NCI-H748 treated with DMSO at 0.1 percent for 48 hours (cell line): ENCODE data around the gene GNAT3.

Experiments used
- DNase-seq: peaks from one replicate; lab custom pipeline; 2025; lab: John Stamatoyannopoulos, UW

Gene GNAT3

DNA sequence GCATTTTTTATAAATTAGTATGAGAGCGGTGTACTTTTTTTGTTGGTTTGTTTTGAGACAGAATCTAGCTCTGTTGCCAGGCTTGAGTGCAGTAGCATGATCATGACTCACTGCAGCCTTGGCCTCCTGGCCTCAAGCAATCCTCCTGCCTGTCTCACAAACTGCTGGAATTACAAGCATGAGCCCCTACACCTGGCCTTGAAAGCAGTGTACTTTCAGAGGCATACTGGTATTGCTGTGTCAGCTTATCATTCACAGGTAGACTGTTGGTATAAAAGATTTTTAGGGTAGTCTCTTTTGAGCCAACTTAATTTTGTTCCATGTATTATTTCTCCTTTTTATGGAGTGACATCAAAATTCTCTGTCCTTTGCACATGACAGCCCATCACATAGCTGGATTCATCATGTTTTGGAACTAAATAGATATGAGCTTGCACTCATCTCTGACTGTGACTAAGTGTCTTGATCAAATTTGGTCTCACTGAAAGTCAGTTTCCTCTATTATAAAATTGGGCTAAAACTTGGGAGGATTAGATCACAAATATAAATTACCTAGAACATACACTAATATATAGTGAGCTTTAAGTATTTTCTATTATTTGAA lies 12.4 kb downstream of the GNAT3 start:
- DNase-seq = no peak

DNA sequence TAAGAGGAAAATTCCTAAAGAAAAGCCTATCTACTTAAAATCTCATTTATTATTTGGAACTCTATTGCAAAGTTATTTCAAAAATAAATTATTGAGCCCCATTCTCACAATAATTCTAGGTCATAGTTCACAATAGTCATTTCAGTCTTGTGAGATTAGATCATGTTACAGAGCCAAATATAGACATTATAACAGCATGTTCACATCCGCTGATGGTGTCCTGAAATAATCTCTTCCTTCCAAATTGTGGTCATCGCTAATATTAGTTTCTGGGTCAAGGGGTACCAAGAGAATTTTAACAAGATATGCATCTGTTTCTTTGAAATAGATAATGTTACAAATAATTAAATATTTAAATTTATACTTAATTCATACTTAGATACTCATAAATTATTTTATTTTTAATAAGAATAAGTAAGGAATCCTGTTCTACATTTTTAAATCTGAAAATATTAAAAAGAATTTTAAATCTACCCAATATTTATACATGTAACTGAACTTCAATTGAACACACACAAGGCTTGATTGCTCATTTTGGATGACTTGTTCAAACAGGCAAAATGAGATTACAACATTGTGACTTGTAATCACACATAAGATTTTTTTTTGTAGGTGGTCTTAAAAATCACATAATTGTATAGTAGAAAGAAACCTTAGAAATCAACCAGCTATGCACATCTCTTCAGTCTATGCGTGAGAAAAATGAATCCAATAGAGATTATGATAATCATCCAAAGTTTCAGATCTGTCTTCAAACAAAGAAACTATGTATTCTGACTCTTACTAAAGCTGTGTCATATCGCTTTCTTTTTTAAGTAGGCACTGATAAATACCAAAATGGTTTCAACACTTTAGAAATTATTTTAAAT lies 13.1 kb downstream of the GNAT3 start:
- DNase-seq = no peak

DNA sequence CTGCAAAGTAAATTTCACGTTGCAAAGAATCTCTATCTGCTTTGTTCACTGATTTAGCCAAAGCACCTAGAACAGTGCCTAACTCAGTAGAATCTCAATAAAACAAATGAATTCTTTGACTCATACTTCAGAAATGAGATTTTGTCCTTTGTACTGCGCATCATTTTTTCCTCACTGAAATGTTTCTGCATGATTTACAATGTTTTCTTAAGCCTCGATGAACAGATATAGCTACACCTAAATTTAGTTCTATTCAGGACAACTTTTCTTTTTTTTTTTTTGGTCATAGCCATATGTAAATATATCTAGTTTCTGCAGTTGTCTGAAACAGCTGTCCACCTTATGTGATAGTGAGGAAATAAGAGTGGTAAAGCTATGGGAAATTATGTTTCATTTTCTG lies 15.3 kb downstream of the GNAT3 start:
- no peak for DNase-seq

DNA sequence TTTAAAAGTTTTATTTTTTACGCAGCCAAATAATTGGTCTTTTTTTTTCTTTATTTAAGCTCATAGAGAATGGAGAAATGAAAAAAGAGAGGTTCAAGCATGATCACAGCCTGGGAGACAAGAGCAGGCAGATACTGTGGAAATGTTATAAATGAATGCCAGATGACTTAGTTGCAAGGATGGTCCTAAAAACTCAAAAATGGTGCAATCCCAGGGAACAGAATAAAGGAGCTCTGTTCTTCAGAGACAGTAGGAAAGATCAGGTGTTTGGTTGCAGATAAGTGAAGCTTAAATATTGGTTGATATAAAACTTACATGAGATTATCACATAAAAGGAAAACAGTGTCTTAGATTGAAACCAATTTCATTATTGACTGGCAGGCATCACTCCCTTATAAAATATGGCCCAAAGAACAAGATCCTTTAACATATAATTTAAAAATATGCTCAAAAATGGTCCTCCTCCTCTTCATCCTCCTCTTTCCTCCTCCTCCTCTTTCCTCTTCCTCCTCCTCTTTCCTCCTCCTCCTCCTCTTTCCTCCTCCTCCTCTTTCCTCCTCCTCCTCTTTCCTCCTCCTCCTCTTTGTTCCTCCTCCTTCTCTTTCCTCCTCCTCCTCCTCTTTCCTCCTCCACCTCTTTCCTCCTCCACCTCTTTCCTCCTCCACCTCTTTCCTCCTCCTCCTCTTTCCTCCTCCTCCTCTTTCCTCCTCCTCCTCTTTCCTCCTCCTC lies 18.6 kb downstream of the GNAT3 start:
- no peak for DNase-seq

DNA sequence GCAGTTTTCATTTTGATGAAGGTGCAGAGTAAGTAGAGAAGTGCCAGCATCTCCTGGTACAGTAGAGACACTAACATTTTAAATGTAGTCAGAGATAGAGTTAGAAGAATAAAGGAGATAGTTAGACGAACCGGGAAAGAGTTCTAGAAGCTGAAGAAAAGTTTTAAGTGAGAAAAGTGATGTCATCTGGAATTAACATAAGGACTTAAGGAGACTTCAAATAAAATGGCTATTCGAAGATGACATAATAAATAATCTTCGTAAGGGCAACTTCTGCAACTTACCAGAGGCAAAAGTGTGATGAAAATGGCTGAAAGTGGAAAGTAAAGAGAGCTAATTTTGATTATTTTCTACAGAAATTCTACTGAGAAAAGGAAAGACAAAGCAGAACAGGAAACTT lies 20.4 kb downstream of the GNAT3 start:
- DNase-seq = no peak

DNA sequence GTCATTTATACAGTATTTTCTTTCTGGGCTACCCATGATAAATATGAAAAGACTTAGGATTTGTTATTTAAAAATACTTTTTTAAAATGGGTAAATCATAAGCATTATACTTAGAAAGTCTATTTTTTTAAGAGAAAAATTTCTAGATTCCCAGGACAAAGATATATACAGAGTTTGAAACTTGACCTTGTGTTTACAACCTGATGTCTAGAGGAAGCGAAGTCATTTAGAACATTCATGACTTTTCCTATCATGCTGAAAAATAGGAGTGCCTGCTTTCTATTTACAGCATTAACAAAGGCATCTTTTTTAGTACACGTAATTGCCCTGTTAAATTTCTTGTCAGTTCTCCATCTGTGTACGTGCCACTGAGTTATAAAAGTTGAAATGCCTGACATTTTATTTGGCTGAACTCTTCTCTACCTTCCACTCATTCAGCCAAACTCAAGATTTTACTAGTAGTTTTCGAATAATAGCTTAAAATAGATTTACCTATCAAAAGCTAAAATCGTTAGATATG lies 23.0 kb downstream of the GNAT3 start:
- DNase-seq = no peak

DNA sequence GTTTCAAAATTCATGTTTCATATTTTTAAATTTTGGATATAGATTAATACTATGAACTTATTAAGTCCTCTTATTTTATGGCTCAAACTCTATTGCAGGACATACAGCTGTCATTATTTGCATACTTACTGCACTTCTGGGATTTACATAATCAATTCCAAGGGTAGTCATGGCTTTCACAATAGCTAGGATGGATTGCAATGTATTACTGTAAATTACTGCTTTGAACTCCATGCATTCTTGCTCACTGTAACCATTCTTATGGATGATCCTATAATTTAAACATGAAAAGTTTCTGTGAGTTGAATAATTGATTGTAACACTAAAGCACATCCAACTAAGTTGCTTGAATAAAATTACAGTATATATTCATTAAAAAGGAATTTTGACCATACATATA lies 23.5 kb downstream of the GNAT3 start:
- DNase-seq = no peak

DNA sequence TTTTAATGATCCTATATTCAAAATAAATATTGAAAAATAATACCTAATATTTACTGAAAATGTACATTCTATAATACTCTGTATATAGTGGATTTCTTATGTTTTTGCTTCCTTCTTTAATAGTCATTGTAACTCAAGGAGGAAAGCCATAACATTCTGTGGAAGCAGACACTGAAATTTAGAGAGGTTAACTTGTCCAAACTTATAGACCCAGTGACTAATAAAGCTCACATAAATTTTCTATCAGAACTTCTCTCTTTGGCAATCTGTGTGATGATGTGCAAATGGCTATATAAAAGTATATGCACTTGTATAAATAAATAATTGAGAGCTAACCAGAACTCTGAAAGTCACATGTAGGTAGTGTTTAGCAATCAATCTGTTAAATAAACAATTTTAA lies 26.1 kb downstream of the GNAT3 start:
- DNase-seq = no peak

DNA sequence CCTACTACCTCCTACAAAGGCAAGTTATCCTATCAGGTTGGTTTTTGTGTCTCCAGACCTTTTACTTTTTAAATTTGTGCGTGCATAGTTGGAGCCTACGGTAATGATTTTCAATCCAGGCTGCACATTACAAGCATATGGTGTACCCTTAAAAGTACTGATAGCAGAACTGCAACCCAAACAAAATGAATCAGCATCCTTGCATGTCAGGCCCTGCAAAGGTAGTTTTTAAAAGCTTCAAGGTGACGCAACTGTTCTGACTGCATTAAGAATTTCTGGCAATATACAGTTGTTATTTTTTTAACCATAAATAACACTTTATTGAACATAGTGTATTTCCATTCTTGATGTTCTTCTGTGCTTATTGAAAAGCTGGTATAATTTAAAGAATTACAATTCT lies 28.9 kb downstream of the GNAT3 start:
- no peak for DNase-seq

DNA sequence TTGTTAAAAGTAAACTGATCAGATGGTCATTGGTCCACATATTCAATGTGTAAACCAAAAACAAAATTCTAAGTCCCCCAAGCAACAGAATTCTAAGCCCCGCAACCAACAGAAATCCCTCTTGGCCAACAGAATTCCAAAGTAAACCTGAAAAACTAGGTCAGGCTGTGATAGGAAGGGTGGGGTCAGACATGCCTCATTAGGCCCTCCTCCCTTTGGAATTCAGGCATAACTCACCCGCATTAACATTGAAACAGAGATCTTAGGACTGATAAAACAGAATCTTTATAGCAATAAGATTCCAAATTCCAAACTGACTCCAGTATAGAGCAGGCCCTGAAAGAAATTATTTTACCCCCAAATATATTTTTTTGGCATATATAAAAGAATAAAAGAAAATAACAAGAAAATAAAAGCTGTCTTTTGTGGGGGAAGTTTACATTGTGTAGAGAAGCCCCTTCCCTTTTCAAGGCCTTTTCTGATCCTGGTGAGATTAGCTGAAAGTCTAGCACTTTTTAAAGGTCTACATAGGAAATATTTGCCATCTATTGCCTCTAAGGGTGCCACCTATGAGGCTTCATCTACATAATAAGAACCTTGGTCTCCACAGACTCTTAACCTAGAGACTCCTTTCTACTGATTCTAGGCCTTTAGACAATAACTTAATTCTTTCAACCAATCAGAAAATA lies 30.5 kb downstream of the GNAT3 start:
- no peak for DNase-seq

DNA sequence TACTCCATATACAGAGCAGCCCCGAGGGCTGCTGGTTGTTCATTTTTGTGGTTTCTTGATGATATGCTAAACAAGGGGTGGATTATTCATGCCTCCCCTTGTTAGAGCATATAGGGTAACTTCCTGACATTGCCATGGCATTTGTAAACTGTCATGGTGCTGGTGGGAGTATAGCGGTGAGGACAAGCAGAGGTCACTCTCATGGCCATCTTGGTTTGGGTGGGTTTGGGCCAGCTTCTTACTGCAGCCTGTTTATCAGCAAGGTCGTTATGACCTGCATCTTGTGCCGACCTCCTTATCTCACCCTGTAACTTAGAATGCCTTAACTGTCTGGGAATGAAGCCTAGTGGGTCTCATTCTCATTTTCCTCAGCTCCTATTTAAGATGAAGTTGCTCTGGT lies 31.3 kb downstream of the GNAT3 start:
- no peak for DNase-seq

DNA sequence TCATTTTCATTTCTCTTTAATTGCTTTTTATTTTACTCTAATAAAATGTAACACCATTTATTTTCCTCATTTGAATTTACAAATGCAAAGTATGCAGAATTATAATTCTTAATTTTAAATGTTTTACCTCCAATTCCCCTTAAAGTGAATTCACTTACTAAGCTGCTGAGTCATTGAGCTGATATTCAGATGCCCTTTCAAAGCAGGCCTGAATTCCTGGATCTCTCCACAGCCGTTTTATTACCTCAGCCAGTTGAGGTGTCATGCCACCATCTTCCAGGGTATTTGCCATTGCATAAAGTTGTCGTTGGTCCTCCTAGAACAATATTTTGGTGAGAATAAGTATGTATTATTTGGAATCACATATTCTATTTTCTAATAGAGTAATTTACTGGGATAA lies 33.2 kb downstream of the GNAT3 start:
- DNase-seq = no peak

DNA sequence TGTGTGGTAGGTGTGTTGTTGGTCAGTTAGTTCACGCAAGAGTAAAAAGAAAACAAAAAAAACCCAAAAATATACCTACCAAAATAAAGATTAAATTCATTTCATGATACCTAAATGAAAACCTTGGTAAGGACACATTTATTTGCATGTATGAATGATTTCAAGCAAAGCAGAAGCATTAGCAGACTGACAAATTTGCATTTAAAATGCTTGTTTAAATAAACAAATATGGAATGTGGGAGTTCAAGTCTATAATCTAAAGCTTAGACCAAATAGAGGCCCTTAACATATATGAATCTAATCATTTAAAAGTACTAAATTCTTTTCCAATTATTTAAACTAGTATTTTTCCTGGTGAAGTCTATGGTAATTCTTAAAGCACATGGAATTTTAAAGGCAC lies 35.8 kb downstream of the GNAT3 start:
- DNase-seq = no peak

DNA sequence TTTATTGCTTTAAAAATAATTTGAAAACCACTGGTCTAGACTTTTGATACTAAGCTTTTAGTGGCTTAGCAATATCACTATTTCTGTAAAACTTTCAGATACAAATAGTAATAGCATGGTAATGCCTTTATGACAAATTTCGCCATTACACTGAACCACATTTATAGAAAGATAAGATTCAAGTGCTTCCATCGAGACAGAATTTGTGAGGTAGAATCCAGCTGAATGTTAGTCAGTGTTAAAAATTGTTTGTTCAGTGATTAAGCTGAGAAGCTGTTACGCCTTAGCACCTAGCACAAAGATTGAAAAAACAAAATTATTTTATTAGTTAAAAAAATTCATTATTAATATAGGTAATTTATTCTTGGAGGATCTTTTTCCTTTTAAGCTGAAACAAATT lies 36.5 kb downstream of the GNAT3 start:
- DNase-seq = no peak

DNA sequence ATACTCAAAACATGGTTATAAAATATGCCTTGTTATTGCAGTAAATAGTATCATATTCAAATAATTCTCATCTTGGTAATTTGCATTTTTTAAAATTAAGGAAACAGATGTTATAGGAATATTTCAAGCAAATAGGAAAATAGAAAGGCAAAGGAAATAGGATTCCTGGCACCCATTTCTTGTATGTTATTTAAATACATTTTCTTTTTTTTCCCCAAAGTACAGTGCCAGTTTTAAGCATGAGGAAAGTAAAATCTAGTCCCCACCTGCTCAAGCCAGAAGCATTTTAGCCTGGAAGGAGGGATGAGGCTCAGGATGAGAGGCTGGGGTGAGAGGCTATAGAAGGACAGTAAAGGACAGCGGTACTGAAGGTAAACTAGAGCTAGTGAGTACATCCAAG lies 38.1 kb downstream of the GNAT3 start:
- no peak for DNase-seq

DNA sequence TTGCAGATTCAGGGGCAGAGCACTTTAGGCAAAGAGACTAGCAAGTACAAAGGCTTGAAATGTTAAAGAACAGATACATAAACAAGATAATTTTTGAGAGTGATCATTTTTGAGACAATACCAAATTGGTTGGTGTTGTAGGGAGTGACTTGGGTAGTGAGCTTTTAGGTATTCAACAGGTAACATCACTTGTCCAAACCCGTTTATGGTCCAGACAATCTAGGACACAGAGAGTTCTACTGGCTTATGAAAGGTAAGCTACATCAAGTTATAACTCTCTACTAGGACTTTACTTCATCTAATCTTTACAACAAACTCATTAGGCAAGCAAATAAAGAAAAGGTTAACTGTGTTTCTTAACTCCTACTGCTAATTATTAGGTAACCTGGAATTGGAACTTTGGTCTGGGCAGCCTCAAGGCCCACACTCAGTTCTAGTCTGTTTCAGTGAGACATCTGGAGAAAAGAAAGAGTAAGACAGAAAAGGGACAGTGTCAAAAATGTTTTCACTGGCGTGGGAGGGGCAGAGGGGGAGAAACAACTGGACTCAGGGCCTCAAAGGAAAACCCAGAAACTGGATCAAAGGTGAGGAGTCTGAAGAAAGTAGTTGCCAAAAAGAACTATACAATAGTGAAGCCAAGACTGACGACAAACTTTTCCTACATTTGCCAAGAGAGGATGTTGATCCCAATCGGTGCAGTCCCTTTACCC lies 39.2 kb downstream of the GNAT3 start:
- DNase-seq = no peak

DNA sequence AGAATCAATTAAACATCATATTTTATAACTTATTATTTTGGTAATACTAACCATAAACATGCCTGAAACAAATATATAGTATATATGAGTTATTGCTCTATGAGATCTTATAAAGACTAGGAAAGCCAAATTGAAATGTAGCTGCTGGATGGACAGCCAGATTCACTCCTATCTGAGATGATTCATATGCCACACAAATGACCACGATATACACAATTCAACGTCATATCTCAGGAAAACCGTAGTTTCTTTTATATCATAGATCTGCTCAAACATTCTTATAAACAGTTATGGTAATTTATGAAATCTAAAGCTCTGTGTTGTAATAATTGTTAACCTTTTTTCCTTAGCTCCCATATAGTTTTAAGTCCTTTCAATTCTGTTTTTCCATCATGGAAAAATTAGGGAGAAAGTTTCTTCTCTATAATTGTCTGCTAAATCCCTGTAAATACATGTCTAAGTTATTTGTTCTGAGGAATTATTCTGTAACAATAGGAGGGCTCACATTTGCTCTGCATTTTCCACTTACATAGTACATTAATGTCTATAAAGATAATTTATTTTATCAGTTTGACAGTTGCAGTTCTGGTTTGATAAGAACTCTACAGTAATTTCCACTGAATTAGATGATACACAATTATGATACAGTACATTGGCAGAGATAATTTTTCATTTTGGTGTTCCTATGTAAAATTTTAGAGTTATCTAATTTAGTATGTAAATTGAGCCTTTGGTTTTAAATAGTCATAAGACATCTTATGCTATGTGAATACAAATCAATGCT lies 42.7 kb downstream of the GNAT3 start:
- no peak for DNase-seq

DNA sequence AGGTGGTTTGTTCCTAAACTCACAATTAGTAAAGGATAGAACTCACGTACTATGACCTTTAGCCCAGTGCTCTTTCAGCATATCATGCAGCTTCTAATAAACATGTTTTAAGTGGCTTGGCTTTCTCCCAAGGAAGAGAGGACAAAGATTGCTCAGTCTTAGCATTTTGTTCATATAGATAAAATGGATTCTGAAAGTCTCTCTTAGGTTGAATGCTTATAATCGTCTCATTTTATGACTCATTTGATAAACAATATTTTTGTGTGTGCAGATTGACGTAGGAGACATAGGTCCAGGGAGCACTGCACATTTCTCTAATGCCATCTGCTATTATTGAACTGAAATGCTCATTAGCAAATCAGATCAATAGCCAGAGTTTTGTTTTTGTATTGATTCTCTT lies 44.8 kb downstream of the GNAT3 start:
- no peak for DNase-seq

DNA sequence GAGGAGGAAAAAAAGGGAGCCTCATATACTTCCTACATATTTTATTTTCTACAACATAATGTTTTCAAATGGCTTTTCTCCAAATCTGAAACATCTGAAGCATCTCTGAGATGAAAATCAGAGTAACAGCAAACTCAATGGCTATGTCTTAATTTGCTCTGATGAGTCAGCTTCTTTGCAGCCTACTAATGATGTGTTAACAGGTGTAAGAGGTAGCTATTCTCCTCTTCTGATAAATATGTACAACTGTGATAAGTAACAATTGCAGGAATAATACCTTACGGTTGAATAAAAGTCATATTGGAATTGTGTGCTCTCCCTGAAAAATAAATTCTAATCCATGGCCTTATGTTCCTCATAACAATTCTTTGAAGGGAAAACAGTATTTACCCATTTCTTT lies 45.2 kb downstream of the GNAT3 start:
- DNase-seq = no peak

DNA sequence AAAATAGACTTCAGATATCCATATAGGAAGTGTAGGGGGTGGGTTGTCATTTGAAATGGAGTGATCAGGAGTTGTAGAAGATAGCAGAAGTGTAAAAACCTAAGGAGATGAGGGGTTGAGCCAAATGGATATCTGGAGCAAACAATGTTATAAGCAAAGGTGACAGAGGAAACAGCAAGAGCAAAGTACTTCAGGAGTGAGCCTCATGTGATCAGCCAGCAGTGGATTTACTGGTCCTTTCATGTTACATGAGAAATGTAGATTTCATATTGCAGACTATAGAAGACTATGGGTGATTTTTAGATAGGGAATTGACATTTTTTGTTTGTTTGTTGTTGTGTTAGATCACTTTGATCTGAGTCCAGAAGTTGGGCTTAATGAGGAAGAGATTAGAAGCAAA lies 47.7 kb downstream of the GNAT3 start:
- no peak for DNase-seq
